ENCODE data around the gene XKR7. TPM values are rescaled to one million over a fixed set of nuclear protein-coding genes. Genes with fewer than 3 reads are reported as not detected.

XKR7 gene
- total RNA-seq, 1 donor from 2014 or later = 0.23 TPM

DNA sequence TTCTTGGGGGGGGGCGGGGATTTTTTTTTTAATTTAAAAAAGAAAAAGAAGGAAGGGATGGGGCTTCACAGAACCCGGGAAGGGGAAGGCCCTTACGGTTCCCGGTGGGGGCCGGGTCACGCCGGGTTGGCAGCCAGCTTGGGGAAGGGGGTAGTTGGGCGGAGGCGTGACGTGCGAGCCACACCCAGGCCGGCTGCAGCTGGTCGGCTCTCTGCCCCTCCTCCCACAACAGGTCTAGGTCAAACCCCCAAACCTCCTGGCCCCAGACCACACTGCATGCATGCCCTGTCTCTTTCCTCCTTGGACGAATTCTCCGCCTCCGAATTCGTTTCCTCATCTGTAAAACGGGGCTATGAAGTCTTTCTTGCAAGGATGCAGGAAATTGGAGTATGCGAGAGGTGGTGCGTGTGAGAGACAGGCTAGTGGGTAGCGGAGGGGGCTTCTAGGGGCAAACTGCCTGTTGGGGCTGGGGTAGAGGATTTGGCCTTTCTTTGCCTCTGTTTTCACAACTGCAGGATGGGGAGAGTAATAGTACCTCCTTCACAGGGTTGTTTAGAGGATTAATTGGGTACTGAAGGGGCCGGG lies 84.9 kb downstream of the XKR7 start:
- TF ChIP-seq, protein P1, sequence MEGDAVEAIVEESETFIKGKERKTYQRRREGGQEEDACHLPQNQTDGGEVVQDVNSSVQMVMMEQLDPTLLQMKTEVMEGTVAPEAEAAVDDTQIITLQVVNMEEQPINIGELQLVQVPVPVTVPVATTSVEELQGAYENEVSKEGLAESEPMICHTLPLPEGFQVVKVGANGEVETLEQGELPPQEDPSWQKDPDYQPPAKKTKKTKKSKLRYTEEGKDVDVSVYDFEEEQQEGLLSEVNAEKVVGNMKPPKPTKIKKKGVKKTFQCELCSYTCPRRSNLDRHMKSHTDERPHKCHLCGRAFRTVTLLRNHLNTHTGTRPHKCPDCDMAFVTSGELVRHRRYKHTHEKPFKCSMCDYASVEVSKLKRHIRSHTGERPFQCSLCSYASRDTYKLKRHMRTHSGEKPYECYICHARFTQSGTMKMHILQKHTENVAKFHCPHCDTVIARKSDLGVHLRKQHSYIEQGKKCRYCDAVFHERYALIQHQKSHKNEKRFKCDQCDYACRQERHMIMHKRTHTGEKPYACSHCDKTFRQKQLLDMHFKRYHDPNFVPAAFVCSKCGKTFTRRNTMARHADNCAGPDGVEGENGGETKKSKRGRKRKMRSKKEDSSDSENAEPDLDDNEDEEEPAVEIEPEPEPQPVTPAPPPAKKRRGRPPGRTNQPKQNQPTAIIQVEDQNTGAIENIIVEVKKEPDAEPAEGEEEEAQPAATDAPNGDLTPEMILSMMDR (IDR thresholded peaks at IDR 0.05; ENCODE audit: unreplicated experiment) = no peak
- Mint-ChIP-seq H3K27ac (ENCODE audit: unreplicated experiment) (no peak overlapping the region), H3K9me3 (ENCODE audit: unreplicated experiment) (no peaks in the 10 kb centered on the region), H3K4me1 (ENCODE audit: unreplicated experiment) (peaks cover 9% of the 10 kb centered on the region), H3K4me3 (ENCODE audit: unreplicated experiment) (no peak overlapping the region), H3K27me3 (ENCODE audit: unreplicated experiment) (peaks cover 15% of the 10 kb centered on the region), H3K36me3 (ENCODE audit: low read depth, unreplicated experiment) (no peaks in the 10 kb centered on the region)
- DNase-seq (ENCODE audit: low spot score) = no peak

Other genes starting within 250 kb of the XKR7 start
- gene BCL2L1, start 245.3 kb upstream of the XKR7 start, total RNA-seq (ENCODE audit: unreplicated experiment) = 52.9 TPM
- gene TPX2, start 228.9 kb upstream of the XKR7 start, total RNA-seq (ENCODE audit: unreplicated experiment) = 27.2 TPM
- 1.7 TPM for gene MYLK2, start 148.8 kb upstream of the XKR7 start, total RNA-seq (ENCODE audit: unreplicated experiment)
- gene FOXS1, start 122.5 kb upstream of the XKR7 start, total RNA-seq (ENCODE audit: unreplicated experiment) = 9.6 TPM
- 2.1 TPM for gene DUSP15, start 97.6 kb upstream of the XKR7 start, total RNA-seq (ENCODE audit: unreplicated experiment)
- gene TTLL9, start 97.5 kb upstream of the XKR7 start, total RNA-seq (ENCODE audit: unreplicated experiment) = 0.46 TPM
- gene PDRG1, start 16.1 kb upstream of the XKR7 start, total RNA-seq (ENCODE audit: unreplicated experiment) = 21.2 TPM
- gene CCM2L, start 42.3 kb downstream of the XKR7 start, total RNA-seq (ENCODE audit: unreplicated experiment) = 27.2 TPM
- 0.54 TPM for gene HCK, start 84.1 kb downstream of the XKR7 start, total RNA-seq (ENCODE audit: unreplicated experiment)
- 46.0 TPM for gene TM9SF4, start 141.6 kb downstream of the XKR7 start, total RNA-seq (ENCODE audit: unreplicated experiment)
- gene PLAGL2, start 239.6 kb downstream of the XKR7 start, total RNA-seq (ENCODE audit: unreplicated experiment) = 23.7 TPM
- gene POFUT1, start 239.7 kb downstream of the XKR7 start, total RNA-seq (ENCODE audit: unreplicated experiment) = 43.5 TPM

Data from endothelial cell (in vitro differentiated cells).